LoVo (cell line): ENCODE data around the gene TLL2.
A peak's percentile ranks its signal among the peaks of the same experiment; 100 is the strongest.

Source experiments
- DNase-seq: peaks from one replicate; pipeline ENCODE4 v3.0.0-alpha.2; 2016; ENCODE audit warnings: low spot score

The TLL2 gene

DNA sequence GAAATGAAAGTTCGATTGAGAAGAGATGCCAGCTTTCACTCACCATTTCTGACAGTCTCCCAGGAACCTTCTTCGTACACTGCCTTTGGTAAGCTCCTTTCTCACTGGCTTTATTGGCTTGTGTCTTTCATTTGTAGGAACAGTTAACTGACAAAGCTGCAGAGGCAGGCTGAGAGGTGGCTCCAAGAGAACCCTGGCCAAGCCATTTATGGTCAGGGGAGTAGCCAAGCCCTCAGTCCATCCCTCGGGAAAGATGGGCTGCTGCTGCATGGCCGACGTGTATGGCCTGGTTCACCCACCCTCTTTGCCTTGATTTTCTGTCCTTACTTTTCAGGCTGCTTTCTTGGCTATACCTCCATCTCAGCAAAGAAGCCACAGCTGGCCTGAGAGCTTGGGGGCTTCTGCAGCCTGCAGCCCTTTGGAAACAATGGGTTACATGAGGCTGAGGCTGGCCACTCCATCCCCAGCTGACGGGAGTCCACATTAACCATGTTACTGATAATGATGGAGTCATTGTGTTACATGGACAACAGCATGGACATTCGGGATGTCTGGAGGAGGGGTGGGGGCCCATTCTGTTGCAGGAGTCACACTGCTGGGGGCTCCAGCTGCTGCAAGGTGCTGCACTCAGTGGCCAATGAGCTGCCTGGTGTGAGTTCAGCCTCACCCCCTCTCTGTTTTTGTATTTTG is 154.7 kb downstream of the TLL2 start, which contains the start of gene OPALIN:
TSS of gene OPALIN (minus strand) at position 152 of the 690 bp plus-strand sequence. CDS start at position 46, 106 bp downstream.
- no peak for DNase-seq

- DNase-seq = no peak
Measured at GRCh38 chr10:96357038-96357620, 156.6 kb downstream of the TLL2 start.

DNA sequence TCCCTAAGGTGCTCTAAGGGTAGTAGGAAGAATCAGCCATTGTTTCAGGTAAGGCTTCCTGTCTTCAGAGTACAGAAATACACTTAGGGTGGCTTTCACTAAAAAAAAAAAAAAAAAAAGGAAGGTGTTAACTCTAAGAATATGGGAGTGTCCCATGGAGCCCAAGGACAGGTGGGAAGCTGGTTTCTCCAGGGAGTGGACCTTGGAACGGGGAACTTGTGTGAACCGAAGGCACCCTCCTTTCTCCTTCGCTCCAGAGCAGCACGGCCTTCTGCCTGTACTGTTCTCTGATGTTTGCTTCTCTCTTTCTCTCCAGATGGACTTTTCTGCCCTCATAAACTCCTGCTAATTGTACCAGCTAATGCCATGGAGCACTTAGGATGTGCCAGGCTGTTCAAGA is 161.1 kb downstream of the TLL2 start:
- DNase-seq = no peak

DNA sequence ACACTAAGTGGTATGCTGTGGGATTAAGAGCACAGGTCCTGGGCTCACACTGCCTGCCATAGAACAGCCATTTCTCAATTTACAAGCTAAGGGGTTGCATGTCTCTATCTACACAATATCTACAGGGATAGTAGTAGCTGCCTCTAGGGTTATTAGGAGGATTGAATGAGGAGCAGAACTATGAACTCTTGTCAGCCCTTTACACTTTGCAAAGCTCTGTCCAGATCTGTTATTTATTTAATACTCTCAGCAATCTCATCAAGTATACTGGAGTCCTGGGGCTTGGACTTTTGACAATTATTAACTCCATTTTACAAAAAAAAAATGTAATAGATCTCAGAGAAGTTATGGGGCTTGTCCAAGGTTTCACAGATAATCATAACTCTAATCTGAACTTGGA is 161.7 kb downstream of the TLL2 start:
- no peak for DNase-seq

DNA sequence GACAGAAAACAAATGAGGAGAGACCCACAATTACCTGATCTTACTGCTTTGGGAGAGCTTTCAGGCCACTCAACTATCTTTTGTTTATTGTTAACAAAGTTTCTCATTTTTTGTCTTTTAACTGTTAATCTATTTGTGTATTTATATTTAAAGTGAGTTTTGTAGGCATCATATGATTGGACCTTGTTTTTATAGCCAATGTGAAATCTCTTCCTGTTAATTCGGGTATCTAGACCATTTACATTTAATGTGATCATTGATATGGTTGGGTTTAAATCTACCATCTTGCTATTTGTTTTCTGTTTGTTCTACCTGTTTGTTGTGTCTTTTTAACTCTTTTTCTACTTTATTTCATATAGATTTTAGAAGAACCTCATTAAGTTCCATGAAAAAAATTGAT is 167.4 kb downstream of the TLL2 start:
- no peak for DNase-seq

- DNase-seq = no peak
Measured at GRCh38 chr10:96345222-96345621, 168.5 kb downstream of the TLL2 start.

GRCh38 chr10:96344178-96344577 is 169.5 kb downstream of the TLL2 start:
- DNase-seq = no peak

GRCh38 chr10:96342402-96342801 is 171.3 kb downstream of the TLL2 start:
- no peak for DNase-seq

DNA sequence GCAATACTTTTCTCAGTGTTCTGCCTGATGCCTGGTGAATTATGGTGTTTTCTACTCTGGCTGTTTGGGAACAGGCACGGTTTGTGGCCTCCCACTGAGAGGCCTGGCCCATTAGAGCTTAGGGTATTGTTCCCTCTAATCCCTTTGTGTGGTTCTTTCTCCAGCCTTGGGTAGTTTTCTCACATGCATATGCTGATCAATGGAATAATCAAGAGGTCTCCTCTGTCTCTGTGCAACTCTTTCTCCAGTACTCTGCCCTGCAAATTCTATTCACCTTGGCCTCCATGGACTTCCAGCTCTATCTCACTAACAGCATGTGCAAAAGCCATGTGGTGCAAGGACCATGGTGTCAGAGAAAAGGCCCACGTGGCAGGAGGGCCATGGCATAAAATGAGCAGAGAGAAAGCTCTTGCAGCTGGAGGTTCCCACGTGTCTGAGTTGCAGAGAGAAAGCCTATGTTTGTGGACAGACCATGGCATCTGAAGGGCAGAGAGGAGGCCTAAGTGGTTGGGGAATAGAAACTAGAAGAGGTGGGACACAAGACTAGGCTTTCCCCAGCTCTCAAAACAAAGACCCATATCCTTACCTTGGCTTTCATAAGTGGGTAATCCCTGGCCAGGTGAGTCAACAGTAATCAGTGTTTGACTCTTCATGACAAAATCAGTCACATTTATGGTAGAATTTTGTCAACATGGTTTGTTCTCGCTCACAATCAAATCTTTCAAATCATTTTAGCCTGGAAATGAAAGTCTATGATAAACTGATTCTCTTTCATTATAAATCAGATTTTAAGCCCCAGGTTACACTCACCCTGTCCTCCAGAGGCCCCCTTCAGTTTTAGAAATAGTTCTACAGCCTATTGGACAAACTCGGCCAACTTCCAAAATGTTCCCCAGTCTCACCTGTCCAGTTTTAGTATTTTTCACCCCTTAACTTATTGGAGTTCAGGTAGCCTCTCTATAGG is 172.2 kb downstream of the TLL2 start:
- DNase-seq = no peak

- DNase-seq = peak; percentile 27
Measured at GRCh38 chr10:96339956-96340904, 173.5 kb downstream of the TLL2 start.

DNA sequence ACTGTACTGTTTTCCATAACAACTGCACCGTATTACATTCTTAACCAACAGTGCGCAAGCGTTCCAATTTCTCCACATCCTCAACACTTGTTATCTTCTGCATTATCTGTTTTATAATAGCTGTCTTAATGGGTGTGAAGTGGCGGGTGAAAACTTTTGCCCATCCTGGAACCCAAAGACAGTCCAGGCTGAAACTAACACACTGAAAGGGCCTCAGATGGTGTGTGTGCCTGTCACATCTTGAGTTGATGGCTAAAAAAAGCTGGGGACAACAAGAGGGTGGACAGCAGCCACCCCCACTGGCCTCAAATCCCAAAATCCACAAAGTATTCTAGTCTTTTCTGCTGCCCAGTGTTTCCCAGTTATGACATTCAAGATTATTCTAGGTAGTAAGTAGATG is 174.3 kb downstream of the TLL2 start:
- no peak for DNase-seq

DNA sequence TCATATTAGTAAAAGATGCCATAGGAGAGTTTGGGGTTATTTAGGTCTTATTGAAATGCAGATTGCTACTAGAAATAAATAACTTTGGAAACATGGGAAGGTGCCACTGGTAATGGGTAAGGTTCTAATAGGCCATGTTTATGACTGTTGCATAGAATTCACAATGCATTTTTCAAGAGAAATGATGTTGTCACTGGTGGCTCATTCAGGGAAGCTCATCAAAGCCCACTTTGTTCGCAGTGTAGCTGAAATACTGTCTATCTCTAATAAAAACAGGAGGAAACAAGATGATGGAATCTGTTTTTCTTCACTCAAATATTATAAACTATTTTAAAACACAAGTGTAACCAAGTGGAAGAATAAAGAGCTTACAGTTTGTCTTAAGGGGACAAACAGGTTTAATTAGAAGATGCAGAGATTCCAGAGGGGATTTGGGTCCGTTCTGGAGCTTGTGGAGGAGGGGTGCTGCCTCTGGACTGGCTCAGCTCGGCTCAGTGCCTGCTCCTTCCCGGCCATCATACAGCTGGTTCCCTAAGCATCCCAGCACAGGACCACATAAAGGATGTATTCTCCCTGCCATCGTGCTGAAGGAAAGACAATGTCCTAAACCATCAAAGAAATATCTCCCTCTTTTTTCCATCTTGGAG is 175.3 kb downstream of the TLL2 start:
- no peak for DNase-seq

GRCh38 chr10:96337106-96337505 is 176.6 kb downstream of the TLL2 start:
- DNase-seq = no peak

- DNase-seq = peak; percentile 62
Measured at GRCh38 chr10:96334616-96335526, 178.9 kb downstream of the TLL2 start.

DNA sequence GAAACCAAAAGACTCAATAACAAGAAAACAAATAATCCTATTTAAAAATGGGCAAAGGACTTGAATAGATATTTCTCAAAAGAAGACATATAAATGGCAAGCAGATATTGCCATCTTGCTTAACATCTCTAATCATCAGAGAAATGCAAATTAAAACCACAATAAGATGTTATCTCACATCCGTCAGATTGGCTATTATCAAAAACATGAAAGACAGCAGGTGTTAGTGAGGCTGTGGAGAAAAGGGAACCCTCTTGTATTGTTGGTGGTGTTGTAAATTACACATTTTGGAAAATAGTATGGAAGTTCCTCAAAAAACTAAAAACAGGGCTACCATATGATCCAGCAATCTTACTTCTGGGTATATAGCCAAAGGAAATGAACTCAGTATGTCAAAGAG is 180.6 kb downstream of the TLL2 start:
- no peak for DNase-seq

DNA sequence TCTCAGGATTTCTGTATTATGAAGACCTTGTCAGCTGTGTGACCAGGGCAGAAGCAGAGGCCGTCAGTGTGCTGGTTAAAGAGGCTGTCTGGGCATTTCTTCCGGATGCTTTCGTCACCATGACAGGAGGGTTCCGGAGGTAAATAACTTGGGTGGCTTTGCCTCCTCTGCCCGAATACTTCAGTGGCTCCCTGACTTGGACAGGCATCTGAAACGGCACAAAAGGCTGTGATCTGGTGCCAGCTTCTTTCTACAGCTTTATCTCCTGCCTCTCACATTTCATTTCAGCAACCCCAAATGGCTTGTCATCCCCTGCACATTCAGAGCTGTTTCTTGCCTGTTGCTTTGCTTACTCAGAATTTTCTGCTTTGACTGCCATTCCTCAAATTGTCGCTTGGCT is 186.3 kb downstream of the TLL2 start:
- no peak for DNase-seq

DNA sequence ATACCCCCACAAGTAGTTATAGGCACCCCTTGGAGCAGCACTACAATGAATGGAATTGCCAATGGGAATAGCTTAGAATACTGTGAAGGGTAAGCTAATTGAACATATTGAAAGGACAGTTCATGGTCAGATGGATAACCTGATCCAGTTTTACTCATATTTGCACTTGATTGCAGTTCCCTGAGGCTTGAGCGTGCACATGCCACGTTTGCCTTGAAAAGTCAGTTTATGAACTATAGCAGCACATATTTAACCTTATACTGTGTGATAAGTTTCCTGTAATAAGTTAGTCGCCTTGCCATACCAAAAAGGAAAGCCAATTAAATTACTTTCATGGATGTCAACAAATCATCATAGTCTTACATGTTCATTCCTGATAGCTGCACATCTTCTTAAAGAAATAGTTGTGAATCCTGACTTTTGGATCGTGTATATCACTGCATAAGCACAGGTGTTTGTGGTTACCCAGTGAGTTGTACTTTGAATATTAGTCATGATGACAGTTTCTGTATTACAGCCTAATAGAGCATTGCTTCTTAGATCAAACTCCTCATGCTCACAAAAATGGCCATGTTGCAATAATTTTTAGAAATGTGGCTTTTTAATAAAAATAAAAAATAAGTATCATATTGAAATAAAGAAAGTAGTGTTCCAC is 187.9 kb downstream of the TLL2 start:
- no peak for DNase-seq

- no peak for DNase-seq
Measured at GRCh38 chr10:96324447-96324846, 189.3 kb downstream of the TLL2 start.

GRCh38 chr10:96322275-96322674 is 191.5 kb downstream of the TLL2 start:
- no peak for DNase-seq

DNA sequence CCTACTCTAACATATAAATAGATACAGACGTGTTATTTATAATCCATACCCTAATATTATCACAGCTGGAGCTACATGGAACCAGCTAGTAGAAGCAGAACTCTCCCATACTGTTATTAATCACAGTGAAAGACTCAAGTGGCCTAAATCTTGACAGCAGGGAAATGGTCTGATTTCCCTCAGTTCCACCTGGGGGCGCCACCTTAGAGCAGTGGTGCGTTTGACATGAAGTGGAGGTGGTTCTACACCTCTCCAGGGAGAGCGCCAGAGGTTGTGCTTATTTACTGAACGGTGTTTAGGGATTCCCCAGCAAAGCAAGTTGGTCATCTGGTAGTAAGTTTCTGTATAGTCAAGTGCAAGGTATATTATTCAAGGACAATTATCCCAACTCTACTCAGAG is 191.9 kb downstream of the TLL2 start:
- no peak for DNase-seq
